Activated naive CD4-positive, alpha-beta T cell treated with anti-CD3 and anti-CD28 coated beads, Interleukin-2, amount 50 U/mL, for 24 hours (primary cell): ENCODE results near the gene ADAM15.

Experiments used
- H3K27ac Mint-ChIP-seq: one replicate; pipeline ENCODE4 v1.8.0; 2021; ENCODE audit warnings: mild to moderate bottlenecking, mixed read lengths
- H3K27me3 Mint-ChIP-seq: one replicate; pipeline ENCODE4 v1.8.0; 2021; ENCODE audit warnings: mixed read lengths
- H3K36me3 Mint-ChIP-seq: one replicate; pipeline ENCODE4 v1.8.0; 2021; ENCODE audit warnings: mixed read lengths
- H3K4me1 Mint-ChIP-seq: one replicate; pipeline ENCODE4 v1.8.0; 2021; ENCODE audit warnings: mixed read lengths
- H3K4me3 Mint-ChIP-seq: one replicate; pipeline ENCODE4 v1.8.0; 2021; ENCODE audit warnings: mild to moderate bottlenecking, mixed read lengths
- H3K9me3 Mint-ChIP-seq: one replicate; pipeline ENCODE4 v1.8.0; 2021; ENCODE audit warnings: mixed read lengths

The ADAM15 gene

DNA sequence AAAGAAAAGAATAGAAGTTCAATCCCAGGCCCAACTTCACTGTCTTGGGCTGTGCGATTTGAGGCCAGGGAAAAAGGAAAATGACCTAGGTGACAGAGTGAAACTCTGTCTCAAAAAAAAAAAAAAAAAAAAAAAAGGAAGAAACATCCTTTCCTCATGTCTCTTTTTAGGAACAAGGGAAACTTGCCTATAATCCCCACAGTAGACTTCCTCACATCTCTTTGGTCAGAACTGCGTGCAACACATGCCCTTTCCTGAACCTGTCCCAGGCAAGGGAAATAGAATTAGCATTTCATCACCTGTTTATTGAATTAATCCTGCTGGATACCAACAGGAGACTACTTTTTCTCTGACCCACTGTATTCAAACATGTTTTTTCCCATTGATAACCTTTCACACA lies 15.2 kb upstream of the ADAM15 start:
- Mint-ChIP-seq H3K36me3 (no peaks in the 10 kb centered on the region), H3K4me3 (no peak overlapping the region), H3K9me3 (no peaks in the 10 kb centered on the region), H3K4me1 (no peaks in the 10 kb centered on the region), H3K27ac (no peak overlapping the region), H3K27me3 (no peaks in the 10 kb centered on the region)

- Mint-ChIP-seq H3K36me3 (no peaks in the 10 kb centered on the region), H3K4me3 (no peak overlapping the region), H3K9me3 (no peaks in the 10 kb centered on the region), H3K27ac (no peak overlapping the region), H3K27me3 (no peaks in the 10 kb centered on the region), H3K4me1 (no peaks in the 10 kb centered on the region)
These were observed 14.1 kb upstream of the ADAM15 start for GRCh38 chr1:155037043-155037442.

GRCh38 chr1:155037851-155038441 lies 13.2 kb upstream of the ADAM15 start:
- Mint-ChIP-seq H3K9me3 (no peaks in the 10 kb centered on the region), H3K4me3 (no peak overlapping the region), H3K27ac (no peak overlapping the region), H3K4me1 (no peaks in the 10 kb centered on the region), H3K27me3 (no peaks in the 10 kb centered on the region), H3K36me3 (no peaks in the 10 kb centered on the region)

DNA sequence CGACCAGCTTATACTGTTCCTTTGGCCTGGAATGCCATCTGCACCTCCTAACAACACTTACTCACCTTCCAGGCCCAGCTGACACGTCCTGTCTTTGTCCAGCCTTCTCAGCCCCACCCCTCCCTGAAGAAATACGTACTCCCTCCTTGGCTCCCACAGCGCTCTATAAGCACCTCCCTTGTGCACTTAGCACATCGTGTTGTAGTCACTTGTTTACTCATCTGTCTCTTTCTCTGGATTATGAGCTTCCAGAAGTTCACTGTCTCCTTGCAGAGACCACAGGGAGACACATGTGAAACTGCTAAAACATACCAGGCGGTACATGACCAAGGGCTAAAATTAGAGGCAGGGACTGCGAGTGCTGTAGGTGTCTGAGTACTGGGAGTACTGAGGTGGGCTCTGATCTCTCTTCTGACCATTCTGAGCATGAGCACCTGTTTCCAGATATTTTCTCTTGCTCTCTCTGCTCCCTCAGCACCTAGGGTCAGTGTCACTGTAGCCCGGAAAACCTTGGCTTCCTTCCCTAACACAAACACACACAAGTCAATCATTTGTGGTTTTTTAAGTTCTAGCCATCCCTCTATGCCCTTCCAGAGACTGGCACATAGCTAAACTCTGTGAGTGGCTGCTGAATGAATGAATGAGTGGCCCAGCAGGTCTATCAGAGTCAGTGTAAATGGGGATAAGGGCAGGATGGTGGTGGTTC lies 12.4 kb upstream of the ADAM15 start:
- no peak overlapping the region for H3K4me3 Mint-ChIP-seq
- H3K36me3 Mint-ChIP-seq, result no peaks in the 10 kb centered on the region
- no peaks in the 10 kb centered on the region for H3K9me3 Mint-ChIP-seq
- no peaks in the 10 kb centered on the region for H3K4me1 Mint-ChIP-seq
- H3K27me3 Mint-ChIP-seq, result no peaks in the 10 kb centered on the region
- H3K27ac Mint-ChIP-seq, result no peak overlapping the region

GRCh38 chr1:155039308-155039669 lies 11.8 kb upstream of the ADAM15 start:
- no peaks in the 10 kb centered on the region for H3K36me3 Mint-ChIP-seq
- H3K27me3 Mint-ChIP-seq, result no peaks in the 10 kb centered on the region
- no peak overlapping the region for H3K4me3 Mint-ChIP-seq
- H3K4me1 Mint-ChIP-seq, result no peaks in the 10 kb centered on the region
- no peaks in the 10 kb centered on the region for H3K9me3 Mint-ChIP-seq
- H3K27ac Mint-ChIP-seq, result no peak overlapping the region

DNA sequence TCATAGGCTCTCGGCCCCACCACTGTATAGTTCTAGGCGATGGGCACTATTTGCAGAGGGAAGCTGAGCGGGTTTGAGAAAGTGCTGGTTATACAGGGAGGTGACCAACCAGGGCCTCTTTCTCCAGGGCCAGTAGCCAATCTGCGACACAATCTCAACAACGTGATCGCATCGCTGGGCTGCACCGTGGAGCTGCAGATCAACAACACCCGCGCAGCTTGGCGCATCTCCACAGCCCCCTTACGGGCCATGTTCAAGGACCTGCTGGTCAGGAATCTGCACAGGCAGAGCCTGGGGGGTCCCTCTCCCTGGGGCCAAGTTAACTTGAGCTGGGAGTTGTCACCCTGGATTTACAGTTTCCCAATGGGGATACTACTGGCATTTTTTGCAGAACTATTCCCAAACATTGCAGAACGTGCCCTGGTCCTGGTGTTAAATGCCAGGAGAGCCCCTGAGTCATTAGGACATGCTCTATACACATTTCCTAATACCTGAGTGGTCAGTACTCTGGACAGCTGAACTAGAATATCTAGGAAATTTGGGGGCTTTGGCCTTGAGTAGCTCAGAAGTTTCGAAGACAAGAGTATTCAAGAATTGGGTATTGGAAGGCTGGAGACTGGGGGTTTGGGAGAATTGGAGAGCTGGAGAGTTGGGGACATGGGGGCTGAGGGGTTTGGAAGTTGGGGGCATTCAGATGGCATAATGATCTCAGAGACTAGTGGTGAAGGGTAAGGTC lies 10.6 kb upstream of the ADAM15 start:
- no peaks in the 10 kb centered on the region for H3K9me3 Mint-ChIP-seq
- peaks cover 5% of the 10 kb centered on the region for H3K4me1 Mint-ChIP-seq
- H3K27ac Mint-ChIP-seq, result no peak overlapping the region
- no peaks in the 10 kb centered on the region for H3K27me3 Mint-ChIP-seq
- no peak overlapping the region for H3K4me3 Mint-ChIP-seq
- H3K36me3 Mint-ChIP-seq, result no peaks in the 10 kb centered on the region

- peaks cover 5% of the 10 kb centered on the region for H3K4me1 Mint-ChIP-seq
- no peak overlapping the region for H3K4me3 Mint-ChIP-seq
- H3K27ac Mint-ChIP-seq, result peak overlapping the region; percentile 51
- no peaks in the 10 kb centered on the region for H3K9me3 Mint-ChIP-seq
- H3K27me3 Mint-ChIP-seq, result no peaks in the 10 kb centered on the region
- no peaks in the 10 kb centered on the region for H3K36me3 Mint-ChIP-seq
These were observed 8.3 kb upstream of the ADAM15 start for GRCh38 chr1:155042789-155043188.

GRCh38 chr1:155043301-155043702 lies 7.8 kb upstream of the ADAM15 start:
- Mint-ChIP-seq H3K9me3 (no peaks in the 10 kb centered on the region), H3K4me1 (peaks cover 5% of the 10 kb centered on the region), H3K27me3 (no peaks in the 10 kb centered on the region), H3K4me3 (no peak overlapping the region), H3K36me3 (no peaks in the 10 kb centered on the region), H3K27ac (no peak overlapping the region)

DNA sequence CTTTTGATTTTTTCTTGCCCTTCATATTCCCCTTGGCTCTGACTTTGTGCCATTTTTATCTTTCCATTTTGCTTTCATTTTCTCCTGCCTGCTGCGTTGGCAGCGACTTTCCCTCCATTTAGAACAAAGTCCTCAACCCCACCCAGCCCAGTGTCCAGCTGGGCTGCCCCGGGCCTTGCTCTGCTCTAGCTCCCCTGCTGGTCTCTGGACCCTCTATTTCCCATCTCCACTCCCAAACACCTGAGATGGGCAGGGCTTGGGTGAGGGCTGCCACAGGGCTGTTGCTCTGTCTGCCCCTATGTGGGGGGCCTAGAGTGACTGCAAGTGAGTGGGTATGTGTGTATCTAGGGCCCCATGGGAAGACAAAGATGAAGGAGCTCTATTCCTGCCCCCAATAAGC lies 7.3 kb upstream of the ADAM15 start:
- Mint-ChIP-seq H3K9me3 (no peaks in the 10 kb centered on the region), H3K27ac (peak overlapping the region; percentile 8), H3K4me3 (no peak overlapping the region), H3K27me3 (no peaks in the 10 kb centered on the region), H3K36me3 (no peaks in the 10 kb centered on the region), H3K4me1 (peaks cover 5% of the 10 kb centered on the region)

DNA sequence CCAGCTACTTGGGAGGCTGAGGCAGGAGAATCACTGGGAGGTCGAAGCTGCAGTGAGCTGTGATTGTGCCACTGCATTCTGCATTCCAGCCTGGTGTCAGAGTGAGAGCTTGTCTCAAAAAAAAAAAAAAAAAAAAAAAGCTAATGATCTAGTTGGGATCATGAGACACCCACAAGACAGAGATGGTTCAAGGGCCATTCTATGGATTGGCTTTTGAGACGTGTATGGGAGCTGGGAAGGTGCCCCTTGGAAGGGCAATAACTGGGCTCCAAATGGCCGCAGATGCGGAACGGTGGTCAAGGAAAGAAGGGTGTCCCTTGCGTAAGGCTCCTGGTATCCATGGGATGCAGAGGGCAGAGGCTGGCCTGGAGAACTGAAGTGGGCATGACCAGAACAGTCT lies 6.8 kb upstream of the ADAM15 start:
- Mint-ChIP-seq H3K9me3 (no peaks in the 10 kb centered on the region), H3K36me3 (no peaks in the 10 kb centered on the region), H3K4me1 (peaks cover 5% of the 10 kb centered on the region), H3K27me3 (no peaks in the 10 kb centered on the region), H3K27ac (no peak overlapping the region), H3K4me3 (no peak overlapping the region)

DNA sequence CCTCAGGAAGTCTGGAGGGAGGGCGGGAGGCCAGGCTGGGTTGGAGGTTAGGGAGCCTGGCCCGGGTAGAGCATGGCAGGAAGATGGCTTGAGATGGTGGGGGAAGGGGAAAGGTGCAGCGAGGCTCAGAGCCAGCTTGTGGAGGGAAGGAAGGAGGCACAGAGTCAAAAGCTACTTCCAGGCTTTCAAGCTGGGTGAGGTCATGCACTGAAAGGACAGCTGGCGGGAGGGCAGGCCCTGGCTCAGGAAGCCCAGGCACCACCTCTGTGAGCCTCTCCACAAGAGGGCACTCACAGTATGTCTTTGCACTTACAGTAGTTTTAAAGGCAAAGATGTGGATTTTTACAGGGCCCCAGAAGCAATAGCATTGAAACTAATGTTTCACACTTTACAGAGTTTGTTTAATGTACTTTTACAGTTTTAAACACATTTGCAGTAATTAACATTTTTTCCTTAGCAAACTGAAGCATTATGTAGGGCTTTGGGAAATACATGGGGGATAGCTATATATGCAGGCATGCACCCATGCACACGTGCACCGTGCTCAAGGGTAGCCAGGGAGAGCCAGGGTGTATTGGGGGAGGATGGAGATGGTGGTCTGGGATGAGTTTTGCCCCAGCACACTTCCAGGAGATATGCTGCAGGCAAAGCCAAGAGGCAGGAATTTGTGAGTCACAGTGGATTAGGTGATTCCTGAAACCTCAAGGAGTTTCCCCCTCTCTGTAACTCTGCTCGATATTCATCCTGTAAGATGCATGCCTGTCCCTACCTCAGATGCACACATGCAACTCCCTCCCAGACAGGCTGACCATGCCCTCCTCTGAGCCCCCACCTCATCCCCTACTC lies 6.1 kb upstream of the ADAM15 start:
- H3K4me3 Mint-ChIP-seq, result no peak overlapping the region
- H3K27ac Mint-ChIP-seq, result no peak overlapping the region
- H3K4me1 Mint-ChIP-seq, result peaks cover 11% of the 10 kb centered on the region
- H3K36me3 Mint-ChIP-seq, result no peaks in the 10 kb centered on the region
- H3K9me3 Mint-ChIP-seq, result no peaks in the 10 kb centered on the region
- H3K27me3 Mint-ChIP-seq, result no peaks in the 10 kb centered on the region

DNA sequence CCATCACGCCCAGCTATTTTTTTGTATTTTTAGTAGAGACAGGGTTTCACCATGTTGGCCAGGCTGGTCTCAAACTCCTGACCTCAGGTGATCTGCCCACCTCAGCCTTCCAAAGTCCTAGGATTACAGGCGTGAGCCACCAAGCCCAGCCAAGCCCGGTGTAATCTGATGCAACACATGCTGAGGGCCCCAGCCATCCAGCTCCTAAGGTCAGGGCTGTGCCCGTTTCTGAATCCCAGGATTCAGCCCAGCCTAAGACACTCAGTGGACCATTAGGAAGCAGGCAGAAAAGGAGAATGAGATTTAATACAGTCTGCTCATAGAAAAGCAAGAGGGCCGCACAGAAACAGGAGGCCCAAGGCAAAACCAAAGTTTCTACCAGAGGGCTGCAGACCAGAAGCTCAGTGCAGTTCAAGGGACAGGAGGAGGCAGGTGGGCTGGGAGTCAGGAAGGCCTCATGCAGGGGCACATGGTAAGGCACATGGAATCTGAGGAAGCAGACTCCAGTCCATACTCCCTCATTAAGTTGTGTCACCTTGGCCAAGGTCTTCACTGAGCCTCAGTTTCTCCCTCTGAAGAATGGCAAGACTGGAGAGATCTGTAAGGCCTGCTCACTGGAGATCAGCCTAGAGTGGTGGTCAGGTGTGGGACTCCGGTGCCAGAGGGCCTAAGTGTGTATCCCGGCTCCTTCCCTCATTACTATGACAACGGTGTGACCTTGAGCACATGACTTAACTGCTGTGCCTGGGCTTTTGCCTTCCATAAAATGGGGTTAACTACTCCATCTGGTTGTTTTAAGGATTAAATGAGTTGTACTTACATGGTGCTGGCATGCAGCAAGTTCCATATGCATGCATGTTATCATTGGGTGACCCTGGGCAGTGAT lies 2.4 kb upstream of the ADAM15 start:
- no peak overlapping the region for H3K27ac Mint-ChIP-seq
- H3K36me3 Mint-ChIP-seq, result no peaks in the 10 kb centered on the region
- peaks cover 29% of the 10 kb centered on the region for H3K4me1 Mint-ChIP-seq
- H3K4me3 Mint-ChIP-seq, result no peak overlapping the region
- H3K9me3 Mint-ChIP-seq, result no peaks in the 10 kb centered on the region
- no peaks in the 10 kb centered on the region for H3K27me3 Mint-ChIP-seq

DNA sequence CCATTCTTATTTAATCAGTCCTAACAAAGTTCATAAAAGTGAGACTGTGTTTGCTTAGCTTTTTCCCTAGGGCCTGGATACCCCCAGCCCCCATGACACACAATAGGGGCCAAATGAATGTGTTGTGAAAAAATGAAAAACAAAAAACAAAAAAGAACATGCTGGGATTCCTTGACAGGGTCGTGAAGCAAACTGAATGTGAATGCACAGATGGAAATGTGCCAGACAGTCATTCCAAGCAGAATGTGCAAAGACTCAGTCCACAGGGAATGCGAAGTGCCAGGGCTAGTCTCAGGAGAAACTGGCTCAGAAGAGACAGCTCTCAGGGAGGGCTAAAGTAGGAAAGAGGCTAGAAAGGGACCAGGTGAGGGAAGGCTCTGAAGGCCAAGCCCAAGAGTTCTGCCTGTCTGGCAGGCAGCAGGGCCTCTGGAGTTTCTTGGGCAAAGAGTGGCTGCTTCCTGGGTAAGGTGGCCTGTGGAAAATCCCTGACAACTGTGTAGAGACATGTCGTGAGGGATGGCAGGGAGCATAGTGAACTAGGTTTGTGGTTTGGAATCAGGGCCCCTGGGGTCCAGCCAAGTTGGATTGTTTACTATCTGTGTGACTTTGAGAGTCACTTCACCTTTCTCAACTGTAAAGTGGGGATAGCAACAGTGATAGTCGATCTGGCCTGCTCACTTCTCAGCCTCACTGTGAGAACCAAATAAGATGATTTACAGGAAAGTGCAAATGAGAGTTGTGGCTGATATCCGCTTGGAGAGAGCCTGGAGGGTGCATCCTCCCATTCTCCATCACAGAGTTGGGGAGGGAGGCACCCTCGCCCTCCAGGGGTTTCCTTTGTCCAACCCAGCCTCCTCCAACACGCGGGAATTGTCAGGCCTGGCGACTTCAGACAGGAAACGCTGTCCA lies 1.2 kb upstream of the ADAM15 start:
- Mint-ChIP-seq H3K4me1 (peaks cover 27% of the 10 kb centered on the region), H3K27ac (peak overlapping the region; percentile 46), H3K36me3 (no peaks in the 10 kb centered on the region), H3K27me3 (no peaks in the 10 kb centered on the region), H3K9me3 (no peaks in the 10 kb centered on the region), H3K4me3 (peak overlapping the region; percentile 86)

GRCh38 chr1:155051342-155051776 lies 243 bp downstream of the ADAM15 start:
- H3K36me3 Mint-ChIP-seq, result no peaks in the 10 kb centered on the region
- H3K4me1 Mint-ChIP-seq, result peaks cover 24% of the 10 kb centered on the region
- no peak overlapping the region for H3K27ac Mint-ChIP-seq
- no peaks in the 10 kb centered on the region for H3K9me3 Mint-ChIP-seq
- peak overlapping the region; percentile 87 for H3K4me3 Mint-ChIP-seq
- H3K27me3 Mint-ChIP-seq, result no peaks in the 10 kb centered on the region
